ENCODE results near the gene SNRNP25.
"Not testable (repeated sequence)": the region's sequence is repeated elsewhere in the genome, so short reads cannot be mapped to it uniquely, and the experiment has no call there.

The SNRNP25 gene

DNA sequence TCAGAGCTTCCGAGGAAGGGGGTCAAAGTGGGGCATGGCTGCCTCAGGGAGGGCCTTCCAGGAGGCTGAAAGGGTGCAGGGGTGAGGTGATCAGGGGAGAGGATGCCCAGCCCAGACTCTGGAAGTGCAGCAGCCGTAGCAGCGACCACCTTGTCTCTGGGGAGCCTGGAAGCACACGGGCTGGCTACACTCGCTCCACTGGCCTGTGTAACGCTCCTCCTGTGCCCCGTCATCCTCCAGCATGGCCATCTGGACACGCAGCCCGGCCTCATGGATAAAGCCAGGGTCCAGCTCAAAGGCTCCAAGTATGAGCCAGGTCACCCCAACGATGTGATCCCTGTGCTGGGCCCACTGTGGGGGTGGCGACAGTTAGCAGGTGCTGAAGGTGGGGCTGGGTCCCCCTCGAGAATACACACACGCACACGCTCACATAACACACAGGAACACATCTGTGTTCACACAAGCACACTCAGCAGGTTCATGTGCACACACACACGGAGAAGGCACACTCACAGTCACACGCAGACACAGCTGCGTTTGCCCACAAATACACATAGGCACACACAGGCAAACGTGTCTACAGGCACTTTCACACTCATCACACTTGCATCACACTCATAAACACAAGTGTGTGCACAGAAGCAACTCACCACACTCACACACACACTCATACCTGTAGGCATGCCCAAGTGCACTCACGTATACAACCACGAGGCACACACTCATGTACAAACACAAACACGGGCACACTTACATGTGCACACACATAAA, 19.6 kb upstream of the SNRNP25 start:
- in situ Hi-C loops (cut with MboI; ENCODE audit: low pct_unique_long_range_greater_than_20kb, low sequenced_read_pairs, unreplicated experiment): no loop called here
- TF ChIP-seq CTCF (IDR thresholded peaks at IDR 0.05; ENCODE audit: extremely low read depth, insufficient read depth, missing control alignments): no peak
- no peak for DNase-seq (ENCODE audit: low spot score)

DNA sequence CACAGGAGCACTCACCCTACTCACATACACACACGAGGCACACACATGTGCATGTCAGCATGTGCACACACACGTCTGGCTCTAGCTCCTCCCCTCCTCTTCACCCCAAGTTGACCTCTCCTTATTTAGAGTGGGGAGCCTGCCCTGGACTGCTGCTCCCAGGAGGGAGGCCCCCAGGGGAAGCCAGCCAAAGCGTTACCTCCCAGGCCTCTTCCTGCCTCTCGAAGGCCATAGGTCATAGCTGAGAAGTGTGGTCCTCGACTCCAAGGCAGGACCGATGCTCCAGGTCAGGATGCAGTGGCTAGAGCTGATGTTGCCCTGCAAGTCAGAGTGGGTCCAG, 19.0 kb upstream of the SNRNP25 start:
- in situ Hi-C loops (cut with MboI; ENCODE audit: low pct_unique_long_range_greater_than_20kb, low sequenced_read_pairs, unreplicated experiment): no loop called here
- no peak for TF ChIP-seq CTCF (IDR thresholded peaks at IDR 0.05; ENCODE audit: extremely low read depth, insufficient read depth, missing control alignments)
- no peak for DNase-seq (ENCODE audit: low spot score)

- no peak for TF ChIP-seq CTCF (IDR thresholded peaks at IDR 0.05; ENCODE audit: extremely low read depth, insufficient read depth, missing control alignments)
- in situ Hi-C loops (cut with MboI; ENCODE audit: low pct_unique_long_range_greater_than_20kb, low sequenced_read_pairs, unreplicated experiment): no loop called here
- DNase-seq (ENCODE audit: low spot score): no peak
These were observed 18.5 kb upstream of the SNRNP25 start for GRCh38 chr16:35011-35677.

DNA sequence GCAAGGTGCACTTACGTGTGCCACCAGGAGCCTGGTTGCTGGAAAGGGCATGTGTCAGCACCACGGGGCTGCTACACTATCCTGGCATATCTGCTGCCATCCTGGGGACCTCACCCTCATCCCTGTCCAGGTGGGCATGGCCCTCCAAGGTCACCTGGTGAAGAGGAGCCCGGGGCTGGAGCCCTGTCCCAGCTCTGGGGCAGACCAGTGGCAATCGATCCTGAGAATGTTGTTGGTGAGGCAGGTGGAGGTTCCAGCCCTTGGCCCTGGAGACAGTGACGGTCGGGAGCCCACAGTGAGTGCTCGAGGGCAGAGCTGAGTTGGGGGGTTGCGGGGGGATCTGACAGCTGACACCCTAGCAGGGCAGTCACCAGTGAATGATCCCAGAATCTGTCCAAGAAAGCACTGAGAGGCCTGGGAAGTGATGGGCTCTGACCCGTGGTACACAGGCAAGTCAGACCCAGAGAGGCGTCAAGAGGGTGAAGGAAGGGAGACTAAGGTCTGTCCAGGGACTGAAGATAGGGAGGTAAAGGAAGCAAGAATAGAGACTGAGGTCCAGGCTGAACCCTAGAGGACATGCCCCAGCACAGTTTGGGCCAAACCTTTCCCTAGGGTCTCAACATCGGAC, 17.8 kb upstream of the SNRNP25 start:
- TF ChIP-seq CTCF (IDR thresholded peaks at IDR 0.05; ENCODE audit: extremely low read depth, insufficient read depth, missing control alignments): no peak
- no peak for DNase-seq (ENCODE audit: low spot score)
- in situ Hi-C loops (cut with MboI; ENCODE audit: low pct_unique_long_range_greater_than_20kb, low sequenced_read_pairs, unreplicated experiment): no loop called here

GRCh38 chr16:36336-36984, 17.2 kb upstream of the SNRNP25 start:
- in situ Hi-C loops (cut with MboI; ENCODE audit: low pct_unique_long_range_greater_than_20kb, low sequenced_read_pairs, unreplicated experiment): no loop called here
- DNase-seq (ENCODE audit: low spot score): no peak
- TF ChIP-seq CTCF (IDR thresholded peaks at IDR 0.05; ENCODE audit: extremely low read depth, insufficient read depth, missing control alignments): no peak

GRCh38 chr16:37511-37910, 16.1 kb upstream of the SNRNP25 start:
- no peak for DNase-seq (ENCODE audit: low spot score)
- in situ Hi-C loops (cut with MboI; ENCODE audit: low pct_unique_long_range_greater_than_20kb, low sequenced_read_pairs, unreplicated experiment): no loop called here
- no peak for TF ChIP-seq CTCF (IDR thresholded peaks at IDR 0.05; ENCODE audit: extremely low read depth, insufficient read depth, missing control alignments)

DNA sequence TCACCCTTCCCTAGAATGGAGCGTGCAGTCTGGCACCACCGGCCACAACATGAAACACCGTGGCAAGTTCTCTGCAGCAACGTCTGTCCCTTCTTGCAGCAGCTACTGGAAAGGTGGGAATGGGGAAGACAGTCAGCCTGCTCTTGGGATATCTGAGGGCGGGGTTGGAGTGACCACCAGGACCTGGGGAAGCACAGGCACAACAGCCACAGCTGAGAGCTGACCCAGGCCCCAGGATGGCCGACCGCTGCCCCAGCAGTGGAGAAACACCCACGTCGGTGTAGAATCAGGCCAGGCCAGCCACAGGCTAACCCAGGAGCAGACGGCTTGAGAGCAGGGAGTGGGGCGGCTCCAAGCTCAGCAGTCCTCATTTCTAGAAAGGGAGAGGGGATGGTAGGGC, 15.4 kb upstream of the SNRNP25 start:
- DNase-seq (ENCODE audit: low spot score); in situ Hi-C loops (cut with MboI; ENCODE audit: low pct_unique_long_range_greater_than_20kb, low sequenced_read_pairs, unreplicated experiment): not testable (repeated sequence)
